ENCODE results near the gene ARHGAP42.

DNA sequence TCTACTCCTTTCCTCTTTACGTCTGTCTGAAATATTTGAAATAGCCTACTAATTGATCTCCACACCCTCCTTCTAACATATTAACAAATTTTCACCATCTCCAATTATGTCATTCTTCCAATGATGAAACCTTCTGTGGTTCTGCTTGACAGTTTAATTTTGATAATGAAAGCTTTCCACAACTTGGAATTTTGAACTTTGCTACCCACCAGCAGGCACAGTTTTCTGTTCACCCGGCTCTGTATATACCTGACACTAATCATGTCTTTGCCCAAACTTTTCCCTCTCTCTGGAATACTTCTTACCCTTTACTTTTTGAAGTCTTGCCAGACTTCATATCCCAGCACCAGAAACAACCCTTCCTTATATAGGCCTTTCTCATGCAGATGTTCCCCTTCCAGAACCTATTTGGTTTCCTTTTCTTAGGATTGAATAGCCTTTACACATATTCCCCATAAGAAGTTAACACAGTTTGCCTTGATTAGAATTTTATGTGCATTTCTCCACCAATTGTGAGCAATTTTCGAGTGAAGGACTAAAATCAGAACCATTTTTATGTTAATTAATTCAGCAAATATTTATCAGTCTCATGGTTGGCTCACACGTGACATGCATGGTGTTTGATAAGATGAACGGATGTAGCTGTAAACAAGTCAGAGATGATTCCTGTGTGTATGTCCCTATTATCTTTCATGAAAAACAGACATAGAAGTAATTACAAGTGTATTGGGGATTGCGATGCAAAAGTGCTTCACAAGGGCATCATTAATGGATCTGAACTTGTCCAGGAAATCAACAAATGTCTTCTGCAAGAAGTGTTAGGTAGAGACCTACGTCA lies 173.4 kb downstream of the ARHGAP42 start:
- TF ChIP-seq, protein P1, sequence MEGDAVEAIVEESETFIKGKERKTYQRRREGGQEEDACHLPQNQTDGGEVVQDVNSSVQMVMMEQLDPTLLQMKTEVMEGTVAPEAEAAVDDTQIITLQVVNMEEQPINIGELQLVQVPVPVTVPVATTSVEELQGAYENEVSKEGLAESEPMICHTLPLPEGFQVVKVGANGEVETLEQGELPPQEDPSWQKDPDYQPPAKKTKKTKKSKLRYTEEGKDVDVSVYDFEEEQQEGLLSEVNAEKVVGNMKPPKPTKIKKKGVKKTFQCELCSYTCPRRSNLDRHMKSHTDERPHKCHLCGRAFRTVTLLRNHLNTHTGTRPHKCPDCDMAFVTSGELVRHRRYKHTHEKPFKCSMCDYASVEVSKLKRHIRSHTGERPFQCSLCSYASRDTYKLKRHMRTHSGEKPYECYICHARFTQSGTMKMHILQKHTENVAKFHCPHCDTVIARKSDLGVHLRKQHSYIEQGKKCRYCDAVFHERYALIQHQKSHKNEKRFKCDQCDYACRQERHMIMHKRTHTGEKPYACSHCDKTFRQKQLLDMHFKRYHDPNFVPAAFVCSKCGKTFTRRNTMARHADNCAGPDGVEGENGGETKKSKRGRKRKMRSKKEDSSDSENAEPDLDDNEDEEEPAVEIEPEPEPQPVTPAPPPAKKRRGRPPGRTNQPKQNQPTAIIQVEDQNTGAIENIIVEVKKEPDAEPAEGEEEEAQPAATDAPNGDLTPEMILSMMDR (IDR thresholded peaks at IDR 0.05): no peak
- TF ChIP-seq POLR2A (IDR thresholded peaks at IDR 0.05): no peak
